ENCODE measurements around the gene CALU. TPM values are rescaled to one million over a fixed set of nuclear protein-coding genes. Genes with fewer than 3 reads are reported as not detected.
A peak's percentile ranks its signal among the peaks of the same experiment; 100 is the strongest.

CALU gene
- polyA plus RNA-seq, 1 donor (not counting 4 experiments of a cell fraction or from before 2014, with no cell fraction given) = 155 TPM

GRCh38 chr7:128737867-128738385, 1.2 kb upstream of the CALU start:
- Histone ChIP-seq H3K4me3 (ENCODE audit: control insufficient read depth in 2 of 3, extremely low read depth in 1 of 3, insufficient read depth in 2 of 3, low read depth in 1 of 3, low read length in 3 of 3) (no peak overlapping the region), H3K27ac (ENCODE audit: control insufficient read depth, insufficient read depth, low read length) (peak overlapping the region; percentile 94), H3K79me2 (ENCODE audit: control insufficient read depth, insufficient read depth, low read length) (peaks cover 39% of the 10 kb centered on the region), H3K4me1 (ENCODE audit: control insufficient read depth, extremely low read depth, insufficient read depth, low read length) (peaks cover 42% of the 10 kb centered on the region), H3K27me3 (ENCODE audit: control insufficient read depth, extremely low read depth, insufficient read depth, low read length) (no peaks in the 10 kb centered on the region), H3K9ac (ENCODE audit: control insufficient read depth, extremely low read depth, insufficient read depth, low read length) (no peak overlapping the region), H4K20me1 (ENCODE audit: control insufficient read depth, extremely low read depth, insufficient read depth, low read length) (peaks cover 17% of the 10 kb centered on the region), H3K36me3 (ENCODE audit: control insufficient read depth in 2 of 2, extremely low read depth in 1 of 2, insufficient read depth in 2 of 2, low read length in 2 of 2) (no peaks in the 10 kb centered on the region), H3K4me2 (ENCODE audit: control insufficient read depth, extremely low read depth, insufficient read depth, low read depth, low read length) (peak overlapping the region; percentile 97), H3K9me3 (ENCODE audit: control insufficient read depth, low read depth, low read length) (no peaks in the 10 kb centered on the region), H2AFZ (ENCODE audit: control insufficient read depth, low read length) (peak overlapping the region; percentile 59), H3K9me1 (ENCODE audit: control insufficient read depth, extremely low read depth, insufficient read depth, low read length) (no peaks in the 10 kb centered on the region)
- dilution Hi-C loops (cut with MboI; ENCODE audit: extremely low pct_ligation_motif_present, low sequenced_read_pairs) = no loop called here
- TF ChIP-seq EZH2 (IDR thresholded peaks at IDR 0.05; ENCODE audit: low read length) = no peak
- TF ChIP-seq, protein P1, sequence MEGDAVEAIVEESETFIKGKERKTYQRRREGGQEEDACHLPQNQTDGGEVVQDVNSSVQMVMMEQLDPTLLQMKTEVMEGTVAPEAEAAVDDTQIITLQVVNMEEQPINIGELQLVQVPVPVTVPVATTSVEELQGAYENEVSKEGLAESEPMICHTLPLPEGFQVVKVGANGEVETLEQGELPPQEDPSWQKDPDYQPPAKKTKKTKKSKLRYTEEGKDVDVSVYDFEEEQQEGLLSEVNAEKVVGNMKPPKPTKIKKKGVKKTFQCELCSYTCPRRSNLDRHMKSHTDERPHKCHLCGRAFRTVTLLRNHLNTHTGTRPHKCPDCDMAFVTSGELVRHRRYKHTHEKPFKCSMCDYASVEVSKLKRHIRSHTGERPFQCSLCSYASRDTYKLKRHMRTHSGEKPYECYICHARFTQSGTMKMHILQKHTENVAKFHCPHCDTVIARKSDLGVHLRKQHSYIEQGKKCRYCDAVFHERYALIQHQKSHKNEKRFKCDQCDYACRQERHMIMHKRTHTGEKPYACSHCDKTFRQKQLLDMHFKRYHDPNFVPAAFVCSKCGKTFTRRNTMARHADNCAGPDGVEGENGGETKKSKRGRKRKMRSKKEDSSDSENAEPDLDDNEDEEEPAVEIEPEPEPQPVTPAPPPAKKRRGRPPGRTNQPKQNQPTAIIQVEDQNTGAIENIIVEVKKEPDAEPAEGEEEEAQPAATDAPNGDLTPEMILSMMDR (optimal IDR thresholded peaks at IDR 0.05 in 1 of 3, IDR thresholded peaks at IDR 0.05 in 1 of 3, conservative IDR thresholded peaks at IDR 0.05 in 1 of 3; ENCODE audit: extremely low read depth in 1 of 3, insufficient read depth in 2 of 3, low read length in 3 of 3) = no peak
- FAIRE-seq = peak; percentile 61
- no peak for DNase-seq (ENCODE audit: low read depth, low spot score)

DNA sequence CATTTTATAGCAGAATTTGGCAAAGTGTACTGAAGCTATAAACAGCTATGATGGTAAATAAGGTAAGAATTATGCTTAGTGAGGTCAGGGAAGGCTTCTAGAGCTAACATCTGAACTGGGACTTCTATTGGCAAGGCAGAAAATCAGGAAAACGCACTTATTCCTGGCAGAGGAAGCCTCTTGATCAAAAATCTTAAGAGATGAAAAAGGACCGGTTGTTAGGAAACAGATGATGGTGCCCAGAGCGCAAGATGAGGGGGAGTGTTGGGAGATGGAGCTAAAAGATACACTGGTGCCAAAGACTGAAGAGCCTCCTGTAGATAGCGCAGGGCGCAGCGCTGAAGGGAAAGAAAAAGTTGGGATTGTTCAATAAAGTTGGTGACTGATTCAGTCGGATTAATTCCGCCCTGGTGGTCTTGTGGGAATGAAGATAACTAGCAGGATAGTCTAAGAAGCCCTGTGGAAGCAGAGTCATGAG, 550 bp upstream of the CALU start:
- dilution Hi-C loops (cut with MboI; ENCODE audit: extremely low pct_ligation_motif_present, low sequenced_read_pairs) = no loop called here
- TF ChIP-seq, protein P1 (optimal IDR thresholded peaks at IDR 0.05 in 1 of 3, IDR thresholded peaks at IDR 0.05 in 1 of 3, conservative IDR thresholded peaks at IDR 0.05 in 1 of 3; ENCODE audit: extremely low read depth in 1 of 3, insufficient read depth in 2 of 3, low read length in 3 of 3) = no peak
- TF ChIP-seq EZH2 (IDR thresholded peaks at IDR 0.05; ENCODE audit: low read length) = no peak
- peak overlapping the region; percentile 77 to 99 (median 96) for H3K4me3 ChIP-seq (ENCODE audit: control insufficient read depth in 2 of 3, extremely low read depth in 1 of 3, insufficient read depth in 2 of 3, low read depth in 1 of 3, low read length in 3 of 3)
- no peak for FAIRE-seq
- H3K9ac ChIP-seq (ENCODE audit: control insufficient read depth, extremely low read depth, insufficient read depth, low read length) = peak overlapping the region; percentile 98
- H3K27me3 ChIP-seq (ENCODE audit: control insufficient read depth, extremely low read depth, insufficient read depth, low read length) = no peaks in the 10 kb centered on the region
- H3K9me1 ChIP-seq (ENCODE audit: control insufficient read depth, extremely low read depth, insufficient read depth, low read length) = no peaks in the 10 kb centered on the region
- H3K79me2 ChIP-seq (ENCODE audit: control insufficient read depth, insufficient read depth, low read length) = peaks cover 46% of the 10 kb centered on the region
- no peaks in the 10 kb centered on the region for H3K9me3 ChIP-seq (ENCODE audit: control insufficient read depth, low read depth, low read length)
- peak overlapping the region; percentile 97 for H3K4me2 ChIP-seq (ENCODE audit: control insufficient read depth, extremely low read depth, insufficient read depth, low read depth, low read length)
- H3K27ac ChIP-seq (ENCODE audit: control insufficient read depth, insufficient read depth, low read length) = peak overlapping the region; percentile 94
- peak overlapping the region; percentile 77 for H2AFZ ChIP-seq (ENCODE audit: control insufficient read depth, low read length)
- no peaks in the 10 kb centered on the region for H3K36me3 ChIP-seq (ENCODE audit: control insufficient read depth in 2 of 2, extremely low read depth in 1 of 2, insufficient read depth in 2 of 2, low read length in 2 of 2)
- peaks cover 21% of the 10 kb centered on the region for H4K20me1 ChIP-seq (ENCODE audit: control insufficient read depth, extremely low read depth, insufficient read depth, low read length)
- DNase-seq (ENCODE audit: low read depth, low spot score) = no peak
- H3K4me1 ChIP-seq (ENCODE audit: control insufficient read depth, extremely low read depth, insufficient read depth, low read length) = peaks cover 49% of the 10 kb centered on the region

Data from keratinocyte (primary cell).